MM.1S (cell line): Measurements from ENCODE around the gene PIP5K1C.

Source experiments
- EZH2 ChIP-seq: fragments of 300-600 bp; sonication (generic); optimal IDR thresholded peaks from 2 replicates; pipeline ENCODE3; 2017; ENCODE audit warnings: low read depth, mild to moderate bottlenecking, antibody characterized with exemption, low read length, mixed read lengths
- EZH2phosphoT487 ChIP-seq: fragments of 300-600 bp; sonication (generic); IDR thresholded peaks from 2 replicates; pipeline ENCODE4 v1.6.1; 2018; ENCODE audit warnings: antibody characterized with exemption, low read length
- TF ChIP-seq, protein P1 (sequence below): fragments of 300-600 bp; sonication (generic); IDR thresholded peaks from 2 replicates; pipeline ENCODE4 v1.5.1; 2016; ENCODE audit warnings: antibody characterized with exemption, low read length, mixed read lengths

- TF ChIP-seq, protein P1, sequence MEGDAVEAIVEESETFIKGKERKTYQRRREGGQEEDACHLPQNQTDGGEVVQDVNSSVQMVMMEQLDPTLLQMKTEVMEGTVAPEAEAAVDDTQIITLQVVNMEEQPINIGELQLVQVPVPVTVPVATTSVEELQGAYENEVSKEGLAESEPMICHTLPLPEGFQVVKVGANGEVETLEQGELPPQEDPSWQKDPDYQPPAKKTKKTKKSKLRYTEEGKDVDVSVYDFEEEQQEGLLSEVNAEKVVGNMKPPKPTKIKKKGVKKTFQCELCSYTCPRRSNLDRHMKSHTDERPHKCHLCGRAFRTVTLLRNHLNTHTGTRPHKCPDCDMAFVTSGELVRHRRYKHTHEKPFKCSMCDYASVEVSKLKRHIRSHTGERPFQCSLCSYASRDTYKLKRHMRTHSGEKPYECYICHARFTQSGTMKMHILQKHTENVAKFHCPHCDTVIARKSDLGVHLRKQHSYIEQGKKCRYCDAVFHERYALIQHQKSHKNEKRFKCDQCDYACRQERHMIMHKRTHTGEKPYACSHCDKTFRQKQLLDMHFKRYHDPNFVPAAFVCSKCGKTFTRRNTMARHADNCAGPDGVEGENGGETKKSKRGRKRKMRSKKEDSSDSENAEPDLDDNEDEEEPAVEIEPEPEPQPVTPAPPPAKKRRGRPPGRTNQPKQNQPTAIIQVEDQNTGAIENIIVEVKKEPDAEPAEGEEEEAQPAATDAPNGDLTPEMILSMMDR: no peak
- TF ChIP-seq EZH2phosphoT487 (no peak), EZH2 (no peak)
These were observed 31.0 kb downstream of the PIP5K1C start for GRCh38 chr19:3669082-3669946.
